Measurements from ENCODE around the gene SNPH.

DNA sequence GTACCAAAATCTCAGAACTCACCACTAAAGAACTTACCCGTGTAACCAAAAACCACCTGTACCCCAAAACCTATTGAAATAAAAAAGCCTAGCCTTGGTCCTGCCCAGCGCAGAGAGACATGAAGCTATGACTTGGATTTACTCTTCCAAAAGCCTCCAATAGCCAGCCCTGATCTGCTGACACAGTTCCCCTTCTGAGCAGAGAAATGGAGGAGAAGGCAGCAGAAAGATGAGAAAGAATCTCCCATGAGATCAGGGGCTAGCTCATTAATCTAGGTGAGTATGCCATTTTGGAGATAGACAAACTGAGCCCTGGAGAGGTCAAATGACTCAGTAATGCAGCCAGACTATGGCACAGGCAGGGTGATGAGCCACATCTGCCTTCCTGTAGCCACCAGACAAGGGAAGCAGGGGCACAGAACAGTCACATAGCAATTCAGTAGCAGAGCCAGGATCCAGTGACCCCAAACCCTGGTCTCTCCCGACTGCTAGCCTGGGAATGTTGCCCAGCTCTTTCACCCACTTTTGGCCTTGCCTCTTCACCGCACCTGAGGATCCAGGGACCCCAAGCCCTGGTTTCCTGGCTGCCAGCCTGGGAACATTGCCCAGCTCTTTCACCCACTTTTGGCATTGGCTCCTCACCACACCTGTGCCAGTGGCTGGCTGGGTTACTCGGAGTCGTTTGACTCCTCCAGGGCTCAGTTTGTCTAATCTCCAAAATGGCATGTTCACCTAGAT lies 70.0 kb downstream of the SNPH start:
- TF ChIP-seq, protein P1, sequence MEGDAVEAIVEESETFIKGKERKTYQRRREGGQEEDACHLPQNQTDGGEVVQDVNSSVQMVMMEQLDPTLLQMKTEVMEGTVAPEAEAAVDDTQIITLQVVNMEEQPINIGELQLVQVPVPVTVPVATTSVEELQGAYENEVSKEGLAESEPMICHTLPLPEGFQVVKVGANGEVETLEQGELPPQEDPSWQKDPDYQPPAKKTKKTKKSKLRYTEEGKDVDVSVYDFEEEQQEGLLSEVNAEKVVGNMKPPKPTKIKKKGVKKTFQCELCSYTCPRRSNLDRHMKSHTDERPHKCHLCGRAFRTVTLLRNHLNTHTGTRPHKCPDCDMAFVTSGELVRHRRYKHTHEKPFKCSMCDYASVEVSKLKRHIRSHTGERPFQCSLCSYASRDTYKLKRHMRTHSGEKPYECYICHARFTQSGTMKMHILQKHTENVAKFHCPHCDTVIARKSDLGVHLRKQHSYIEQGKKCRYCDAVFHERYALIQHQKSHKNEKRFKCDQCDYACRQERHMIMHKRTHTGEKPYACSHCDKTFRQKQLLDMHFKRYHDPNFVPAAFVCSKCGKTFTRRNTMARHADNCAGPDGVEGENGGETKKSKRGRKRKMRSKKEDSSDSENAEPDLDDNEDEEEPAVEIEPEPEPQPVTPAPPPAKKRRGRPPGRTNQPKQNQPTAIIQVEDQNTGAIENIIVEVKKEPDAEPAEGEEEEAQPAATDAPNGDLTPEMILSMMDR (IDR thresholded peaks at IDR 0.05; ENCODE audit: low read depth, low read length), result no peak
- TF ChIP-seq, protein P2, sequence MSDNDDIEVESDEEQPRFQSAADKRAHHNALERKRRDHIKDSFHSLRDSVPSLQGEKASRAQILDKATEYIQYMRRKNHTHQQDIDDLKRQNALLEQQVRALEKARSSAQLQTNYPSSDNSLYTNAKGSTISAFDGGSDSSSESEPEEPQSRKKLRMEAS (IDR thresholded peaks at IDR 0.05; ENCODE audit: low read depth, low read length), result no peak

Data from NB4 (cell line).